Epithelial cell of prostate (primary cell): ENCODE data around the gene TRPV2.
"Not testable (repeated sequence)": the region's sequence is repeated elsewhere in the genome, so short reads cannot be mapped to it uniquely, and the experiment has no call there.

Experiments
- DNase-seq: peaks from one replicate; pipeline ENCODE4 v3.0.0-alpha.2; 2011; ENCODE audit warnings: low read depth, low spot score
- H3K27ac ChIP-seq: fragments of 450-650 bp; 2 replicates; pipeline ENCODE4 v1.5.1; 2017; ENCODE audit warnings: mild to moderate bottlenecking

TRPV2 gene

GRCh38 chr17:16450028-16450427 lies 34.7 kb downstream of the TRPV2 start:
- H3K27ac ChIP-seq, result no peak overlapping the region
- DNase-seq, result no peak

DNA sequence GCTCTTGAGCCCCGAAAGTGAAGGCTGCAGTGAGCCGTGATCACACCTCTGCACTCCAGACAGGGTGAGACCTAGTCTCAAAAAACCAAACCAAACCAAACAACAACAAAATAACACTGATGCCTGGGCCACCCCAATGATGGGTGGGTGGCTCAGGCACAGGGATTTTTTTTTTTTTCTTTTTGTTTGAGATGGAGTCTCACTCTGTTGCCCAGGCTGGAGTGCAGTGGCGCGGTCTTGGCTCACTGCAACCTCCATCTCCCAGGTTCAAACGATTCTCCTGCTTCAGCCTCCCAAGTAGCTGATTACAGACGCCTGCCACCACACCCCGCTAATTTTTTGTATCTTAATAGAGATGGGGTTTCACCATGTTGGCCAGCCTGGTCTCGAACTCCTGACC lies 36.9 kb downstream of the TRPV2 start:
- H3K27ac ChIP-seq, DNase-seq: not testable (repeated sequence)

DNA sequence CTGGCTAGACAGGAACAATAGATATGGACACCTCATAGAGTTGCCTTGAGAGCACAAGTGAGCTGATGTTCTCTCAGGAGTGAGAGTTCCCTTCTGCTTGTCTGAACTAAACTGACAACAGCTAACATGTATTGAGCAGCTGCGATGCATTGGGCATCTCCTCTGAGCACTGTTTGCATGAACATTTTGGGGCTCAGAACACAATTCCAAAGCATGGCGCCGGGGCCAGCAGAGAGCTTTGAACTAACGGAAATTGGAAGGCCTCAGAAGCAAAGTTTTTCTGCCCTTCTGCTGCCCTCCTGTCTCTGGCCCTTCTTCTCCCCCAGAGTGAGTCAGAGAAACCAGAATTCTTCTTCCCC lies 38.1 kb downstream of the TRPV2 start:
- no peak overlapping the region for H3K27ac ChIP-seq
- DNase-seq, result no peak

DNA sequence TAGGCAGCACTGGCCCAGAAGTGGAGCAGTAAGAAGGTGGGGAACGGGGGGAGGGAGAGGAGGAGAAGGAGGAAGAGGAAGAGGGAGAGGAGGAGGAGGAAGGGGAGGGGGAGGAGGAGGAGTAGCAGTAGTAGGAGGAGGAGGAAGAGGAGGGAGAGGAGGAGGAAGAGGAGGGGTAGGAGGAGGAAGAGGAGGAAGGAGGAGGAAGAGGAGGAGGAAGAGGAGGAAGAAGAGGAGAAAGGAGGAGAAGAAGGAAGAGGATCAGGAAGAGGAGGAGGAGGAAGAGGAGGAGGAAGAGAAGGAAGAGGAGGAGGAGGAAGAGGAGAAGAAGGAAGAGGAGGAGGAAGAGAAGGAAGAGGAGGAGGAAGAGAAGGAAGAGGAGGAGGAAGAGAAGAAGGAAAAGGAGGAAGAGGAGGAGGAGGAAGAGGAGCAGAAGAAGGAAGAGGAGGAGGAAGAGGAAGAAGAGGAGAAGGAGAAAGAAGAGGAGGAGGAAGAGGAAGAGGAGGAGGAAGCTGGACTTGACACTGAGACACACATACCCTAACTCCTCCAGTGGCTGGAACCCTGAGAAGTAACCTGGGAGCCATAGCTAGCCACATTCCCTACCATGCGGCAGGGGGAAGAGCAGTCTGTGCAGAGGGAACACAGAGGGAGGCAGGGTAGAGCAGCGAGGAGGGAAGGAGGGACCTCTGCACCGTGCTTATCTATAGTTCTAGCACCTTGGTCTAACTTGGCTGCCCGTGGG lies 40.8 kb downstream of the TRPV2 start:
- no peak overlapping the region for H3K27ac ChIP-seq
- DNase-seq, result no peak

GRCh38 chr17:16456742-16457316 lies 41.5 kb downstream of the TRPV2 start:
- DNase-seq, result no peak

GRCh38 chr17:16459271-16459670 lies 43.9 kb downstream of the TRPV2 start:
- DNase-seq, result no peak
- H3K27ac ChIP-seq, result no peak overlapping the region

More at GRCh38 chr17:16456742-16457316, 41.5 kb downstream of the TRPV2 start:
- no peak overlapping the region for H3K27ac ChIP-seq

DNA sequence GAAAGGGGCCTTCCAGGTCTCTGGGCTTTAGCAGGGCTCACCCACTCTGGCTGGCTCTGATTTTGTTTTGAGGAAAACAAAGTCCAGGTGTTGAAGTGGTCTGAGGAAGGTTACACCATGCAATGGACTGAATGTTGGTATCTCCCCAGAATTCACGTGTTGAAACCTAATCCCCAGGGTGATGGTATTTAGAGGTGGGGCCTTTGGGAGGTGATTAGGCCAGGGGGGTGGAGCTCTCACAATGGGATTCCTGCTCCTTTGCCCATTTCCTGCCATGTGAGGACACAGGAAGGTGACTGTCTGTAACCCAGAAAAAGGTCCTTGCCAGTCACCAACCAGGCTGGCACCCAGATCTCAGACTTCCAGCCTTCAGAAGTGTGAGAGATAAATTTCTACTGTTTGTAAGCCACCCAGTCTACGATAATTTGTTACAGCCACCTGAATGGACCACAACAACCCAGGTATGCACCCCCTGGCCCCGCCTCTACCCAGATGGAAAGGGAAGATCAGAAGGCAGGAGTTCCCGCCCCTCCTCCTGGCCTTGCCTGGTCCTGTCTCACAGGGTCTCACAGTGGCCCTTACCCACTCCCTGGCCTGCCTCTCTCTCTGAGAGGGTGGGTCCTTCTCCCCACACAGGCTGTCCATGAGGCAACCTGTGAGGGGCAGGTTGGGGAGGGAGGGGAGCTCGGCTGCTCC lies 44.6 kb downstream of the TRPV2 start:
- DNase-seq, result no peak
- peak overlapping the region; percentile 44 for H3K27ac ChIP-seq

DNA sequence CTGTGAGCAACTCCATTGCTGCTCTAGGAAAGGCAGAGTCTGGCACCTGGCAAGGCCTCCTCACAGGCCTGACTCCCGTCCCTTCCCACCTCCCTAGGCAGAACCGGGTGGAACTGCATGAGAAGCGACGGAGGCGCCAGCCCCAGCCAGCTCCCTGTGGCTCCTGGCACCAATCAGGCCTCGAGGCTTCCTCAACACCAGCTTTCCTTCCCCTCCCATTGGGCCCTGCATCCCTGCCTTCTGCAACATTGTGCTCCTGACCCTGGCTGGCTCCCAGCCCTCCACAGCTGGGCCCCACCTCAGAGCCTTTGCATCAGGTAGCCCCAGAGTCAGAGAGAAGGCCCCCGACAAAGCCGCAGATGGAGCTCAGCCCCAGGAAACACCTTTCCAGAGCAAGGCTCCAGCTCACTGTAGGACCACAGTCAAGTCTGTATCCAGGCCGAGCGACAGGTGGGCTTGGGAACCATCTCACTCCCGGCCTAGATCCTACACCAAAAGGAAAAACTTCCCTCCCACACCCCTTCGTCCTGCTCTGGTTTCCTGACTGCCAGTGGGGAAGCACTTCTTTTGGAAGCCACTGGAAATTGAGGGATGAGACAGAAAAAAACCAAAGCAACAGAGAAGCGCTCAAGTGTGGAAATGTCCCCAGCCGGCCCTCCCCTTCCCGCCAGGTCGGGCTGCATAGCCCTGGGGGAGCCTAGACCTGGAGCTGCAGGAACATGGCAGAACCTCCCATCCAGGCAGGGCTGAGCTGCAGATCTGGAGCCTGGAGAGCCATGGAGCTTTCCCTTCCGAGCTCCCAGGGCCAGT lies 45.6 kb downstream of the TRPV2 start:
- no peak for DNase-seq
- H3K27ac ChIP-seq, result no peak overlapping the region

DNA sequence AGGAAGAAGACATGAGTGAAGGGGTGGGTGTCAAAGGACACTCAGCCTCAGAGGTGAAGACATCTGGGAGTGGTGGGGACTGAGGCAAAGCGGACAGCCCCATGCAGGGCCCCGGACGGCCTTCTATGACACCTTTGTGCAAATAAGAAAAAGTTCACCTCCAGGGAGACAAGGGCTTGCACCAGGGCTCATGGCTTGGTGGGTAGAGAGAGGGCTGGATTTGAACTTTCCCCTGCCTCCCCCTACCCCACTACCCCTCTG lies 46.2 kb downstream of the TRPV2 start:
- H3K27ac ChIP-seq, result no peak overlapping the region
- no peak for DNase-seq

GRCh38 chr17:16462070-16462864 lies 46.9 kb downstream of the TRPV2 start:
- DNase-seq, result no peak
- H3K27ac ChIP-seq, result no peak overlapping the region

- DNase-seq, result no peak
- H3K27ac ChIP-seq, result no peak overlapping the region
Observed at GRCh38 chr17:16463358-16464302, 48.3 kb downstream of the TRPV2 start.

DNA sequence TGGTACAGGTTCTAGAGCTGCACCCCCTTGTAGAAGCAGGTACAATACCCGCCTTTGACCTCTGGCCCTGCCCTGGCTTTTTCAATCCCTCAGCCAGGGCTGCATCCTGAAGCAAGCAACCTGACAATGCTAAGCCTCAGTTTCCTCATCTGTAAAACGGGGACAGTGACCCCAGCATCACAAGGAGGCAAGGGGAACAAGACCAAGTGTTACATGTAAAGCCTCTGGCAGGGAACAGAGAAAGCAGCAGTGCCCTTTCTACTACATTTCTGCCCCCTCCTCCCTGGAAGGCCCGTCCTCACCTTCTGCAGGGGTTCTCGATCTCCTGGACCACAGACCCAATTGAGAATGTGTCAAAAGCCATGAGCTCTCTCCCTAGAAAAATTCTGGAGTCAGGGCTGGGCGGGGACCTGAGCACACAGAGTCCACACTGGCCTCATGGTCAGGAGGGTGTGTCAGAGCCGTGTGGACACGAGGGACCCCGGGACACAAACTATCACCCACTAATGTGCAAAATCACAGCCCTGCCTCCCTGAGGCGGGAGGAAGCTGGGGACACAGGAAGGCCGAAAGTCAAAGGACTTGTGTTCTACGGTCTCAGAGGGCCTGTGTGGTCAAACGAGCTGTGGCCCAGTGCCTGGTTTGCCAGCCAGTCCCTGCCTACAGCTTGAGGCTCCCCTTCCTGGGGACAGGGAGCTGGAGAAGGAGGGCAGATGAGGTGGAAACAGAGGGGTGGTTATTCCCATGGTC lies 49.1 kb downstream of the TRPV2 start:
- DNase-seq, result no peak
- H3K27ac ChIP-seq, result no peak overlapping the region

DNA sequence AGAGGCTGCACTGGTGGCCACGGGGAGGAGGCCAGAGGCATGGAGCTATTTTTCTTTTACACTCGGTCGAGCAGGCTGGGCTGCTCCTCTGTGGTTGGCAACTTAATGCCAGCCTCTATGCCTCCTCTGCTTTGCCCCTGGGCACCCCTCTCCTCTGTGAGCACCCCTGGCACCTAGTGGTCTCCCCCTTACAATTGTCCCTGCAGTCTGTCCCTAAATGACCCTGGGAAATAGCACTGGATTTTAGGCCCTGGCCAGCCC lies 49.6 kb downstream of the TRPV2 start:
- H3K27ac ChIP-seq, result no peak overlapping the region
- DNase-seq, result no peak

GRCh38 chr17:16465861-16466338 lies 50.5 kb downstream of the TRPV2 start:
- H3K27ac ChIP-seq, result no peak overlapping the region
- no peak for DNase-seq

GRCh38 chr17:16466407-16466806 lies 51.0 kb downstream of the TRPV2 start:
- DNase-seq, result no peak
- no peak overlapping the region for H3K27ac ChIP-seq

- no peak overlapping the region for H3K27ac ChIP-seq
- DNase-seq, result no peak
Observed at GRCh38 chr17:16467044-16467443, 51.7 kb downstream of the TRPV2 start.

DNA sequence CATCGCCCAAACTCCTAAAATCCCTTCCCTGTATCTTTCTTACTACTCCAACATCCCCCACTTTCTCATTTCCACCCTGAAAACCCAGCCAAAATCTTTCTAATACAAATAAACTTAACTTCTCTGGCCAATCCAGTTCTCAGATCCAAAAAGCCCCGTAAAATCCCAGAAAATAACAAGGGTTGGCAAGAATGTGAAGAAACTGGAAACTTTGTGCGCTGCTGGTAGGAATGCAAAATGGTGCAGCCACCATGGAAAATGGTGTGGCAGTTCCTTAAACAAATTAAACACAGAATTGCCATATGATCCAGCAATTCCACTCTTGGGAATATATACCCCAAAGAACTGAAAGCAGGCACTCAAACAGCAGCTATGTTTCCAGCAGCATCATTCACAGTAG lies 52.5 kb downstream of the TRPV2 start:
- DNase-seq, result no peak
- H3K27ac ChIP-seq, result no peak overlapping the region

- DNase-seq, result no peak
- H3K27ac ChIP-seq, result no peak overlapping the region
Observed at GRCh38 chr17:16468428-16468992, 53.1 kb downstream of the TRPV2 start.
